ENCODE results near the gene NLRP9.
A peak's percentile ranks its signal among the peaks of the same experiment; 100 is the strongest.

NLRP9 gene

DNA sequence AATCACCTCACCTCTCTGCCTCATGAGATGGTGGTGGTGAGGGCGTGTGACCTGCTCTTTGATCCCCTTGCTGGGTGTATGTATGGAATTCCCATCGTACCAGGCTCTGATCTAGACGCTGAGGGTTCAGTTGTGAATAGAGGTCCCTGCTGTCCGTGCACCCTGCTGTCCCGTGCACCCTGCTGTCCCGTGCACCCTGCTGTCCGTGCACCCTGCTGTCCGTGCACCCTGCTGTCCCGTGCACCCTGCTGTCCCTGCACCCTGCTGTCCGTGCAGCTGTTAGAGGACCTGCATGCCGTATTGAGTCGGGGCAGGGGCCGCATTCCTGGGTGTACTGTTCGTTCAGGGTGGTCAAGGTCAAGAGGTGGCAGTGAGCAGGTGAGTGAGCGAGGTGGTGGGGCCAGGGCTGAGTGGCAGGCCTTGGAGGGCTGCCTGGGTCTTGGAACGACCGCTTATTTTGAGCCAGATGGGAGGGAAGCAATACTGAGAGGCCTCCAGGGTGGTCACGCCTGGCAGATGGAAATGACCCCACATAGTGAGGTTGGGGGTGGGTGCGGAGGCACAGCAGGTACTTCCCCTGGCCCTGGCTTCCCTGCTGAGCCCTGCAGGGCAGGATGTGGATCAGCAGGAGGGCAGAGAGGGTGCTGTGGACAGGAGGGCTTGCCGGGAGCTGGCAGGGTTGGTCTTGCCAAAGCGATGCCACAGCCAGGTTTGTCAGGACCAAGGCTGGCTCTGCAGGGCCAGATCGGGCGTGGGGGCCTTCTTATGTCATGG is 67.7 kb downstream of the NLRP9 start:
- Histone ChIP-seq H3K4me3 (ENCODE audit: severe bottlenecking) (no peak overlapping the region), H3K4me1 (ENCODE audit: insufficient read depth, poor library complexity, severe bottlenecking) (no peaks in the 10 kb centered on the region), H3K36me3 (ENCODE audit: low read depth) (peaks cover 76% of the 10 kb centered on the region), H3K9me3 (ENCODE audit: severe bottlenecking) (no peaks in the 10 kb centered on the region), H3K27me3 (ENCODE audit: insufficient read depth, poor library complexity, severe bottlenecking) (no peaks in the 10 kb centered on the region), H3K27ac (ENCODE audit: poor library complexity, severe bottlenecking) (no peak overlapping the region)
- ATAC-seq (ENCODE audit: low read depth) = no peak
- DNase-seq (ENCODE audit: low spot score) = peak; percentile 95
- no peak for TF ChIP-seq CTCF (IDR thresholded peaks at IDR 0.05; ENCODE audit: poor library complexity, severe bottlenecking)

GRCh38 chr19:55669418-55670279 is 68.6 kb downstream of the NLRP9 start:
- no peak for TF ChIP-seq CTCF (IDR thresholded peaks at IDR 0.05; ENCODE audit: poor library complexity, severe bottlenecking)
- no peak for DNase-seq (ENCODE audit: low spot score)
- Histone ChIP-seq H3K4me3 (ENCODE audit: severe bottlenecking) (no peak overlapping the region), H3K27me3 (ENCODE audit: insufficient read depth, poor library complexity, severe bottlenecking) (no peaks in the 10 kb centered on the region), H3K4me1 (ENCODE audit: insufficient read depth, poor library complexity, severe bottlenecking) (no peaks in the 10 kb centered on the region), H3K9me3 (ENCODE audit: severe bottlenecking) (no peaks in the 10 kb centered on the region), H3K36me3 (ENCODE audit: low read depth) (peaks cover 80% of the 10 kb centered on the region), H3K27ac (ENCODE audit: poor library complexity, severe bottlenecking) (no peak overlapping the region)
- ATAC-seq (ENCODE audit: low read depth) = no peak

- Histone ChIP-seq H3K27ac (ENCODE audit: poor library complexity, severe bottlenecking) (no peak overlapping the region), H3K9me3 (ENCODE audit: severe bottlenecking) (no peaks in the 10 kb centered on the region), H3K4me1 (ENCODE audit: insufficient read depth, poor library complexity, severe bottlenecking) (no peaks in the 10 kb centered on the region), H3K27me3 (ENCODE audit: insufficient read depth, poor library complexity, severe bottlenecking) (no peaks in the 10 kb centered on the region), H3K4me3 (ENCODE audit: severe bottlenecking) (no peak overlapping the region), H3K36me3 (ENCODE audit: low read depth) (peaks cover 83% of the 10 kb centered on the region)
- no peak for ATAC-seq (ENCODE audit: low read depth)
- DNase-seq (ENCODE audit: low spot score) = no peak
- no peak for TF ChIP-seq CTCF (IDR thresholded peaks at IDR 0.05; ENCODE audit: poor library complexity, severe bottlenecking)
Observed at GRCh38 chr19:55668603-55669348, 69.4 kb downstream of the NLRP9 start.

GRCh38 chr19:55667958-55668357 is 70.2 kb downstream of the NLRP9 start:
- DNase-seq (ENCODE audit: low spot score) (no peak), ATAC-seq (ENCODE audit: low read depth) (peak; percentile 56; the same call in 2 of the 3 replicates)
- Histone ChIP-seq H3K4me3 (ENCODE audit: severe bottlenecking) (no peak overlapping the region), H3K36me3 (ENCODE audit: low read depth) (peaks cover 83% of the 10 kb centered on the region), H3K9me3 (ENCODE audit: severe bottlenecking) (no peaks in the 10 kb centered on the region), H3K27ac (ENCODE audit: poor library complexity, severe bottlenecking) (no peak overlapping the region), H3K27me3 (ENCODE audit: insufficient read depth, poor library complexity, severe bottlenecking) (no peaks in the 10 kb centered on the region), H3K4me1 (ENCODE audit: insufficient read depth, poor library complexity, severe bottlenecking) (no peaks in the 10 kb centered on the region)
- no peak for TF ChIP-seq CTCF (IDR thresholded peaks at IDR 0.05; ENCODE audit: poor library complexity, severe bottlenecking)

All from RWPE2 (cell line).